Neural cell (in vitro differentiated cells): ENCODE results near the gene TRPM3.

Experiments
- EZH2 ChIP-seq: fragments of 200-600, 300-800 bp; shearing (Covaris generic), sonication (generic); IDR thresholded peaks from 2 replicates; pipeline ENCODE4 v1.6.1; 2014; ENCODE audit warnings: antibody characterized with exemption, low read length, borderline replicate concordance, mild to moderate bottlenecking; ENCODE audit not compliant: insufficient read depth, poor library complexity, severe bottlenecking
- MXI1 ChIP-seq: fragments of 450-650 bp; conservative IDR thresholded peaks from 2 replicates; pipeline ENCODE4 v1.6.1; 2014; ENCODE audit warnings: antibody characterized with exemption, mild to moderate bottlenecking; ENCODE audit not compliant: poor library complexity, severe bottlenecking
- TF ChIP-seq, protein P1 (sequence below): fragments of 450-650 bp; IDR thresholded peaks from 2 replicates; pipeline ENCODE4 v1.5.1; 2014; ENCODE audit warnings: antibody characterized with exemption, mild to moderate bottlenecking, moderate library complexity; ENCODE audit not compliant: poor library complexity, severe bottlenecking

DNA sequence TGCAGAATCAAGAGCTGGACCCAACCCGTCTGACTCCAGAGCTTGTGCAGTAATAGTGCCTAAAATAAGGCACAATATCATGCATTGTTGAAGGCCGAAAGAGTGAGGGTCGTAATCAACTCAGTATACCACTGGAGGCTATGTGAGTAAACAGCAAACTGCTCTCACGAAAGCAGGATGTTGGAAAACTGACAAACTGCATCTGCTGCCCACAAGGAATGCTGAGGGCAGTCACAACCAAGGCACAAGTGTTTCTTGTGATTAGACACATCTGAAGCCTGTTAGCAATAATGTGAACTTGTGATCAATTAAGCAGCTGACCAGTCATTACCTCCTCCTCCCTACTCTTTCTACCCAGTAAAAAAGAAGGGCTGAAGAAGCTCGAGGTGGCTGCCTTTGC is 48.8 kb downstream of the TRPM3 start:
- TF ChIP-seq, protein P1, sequence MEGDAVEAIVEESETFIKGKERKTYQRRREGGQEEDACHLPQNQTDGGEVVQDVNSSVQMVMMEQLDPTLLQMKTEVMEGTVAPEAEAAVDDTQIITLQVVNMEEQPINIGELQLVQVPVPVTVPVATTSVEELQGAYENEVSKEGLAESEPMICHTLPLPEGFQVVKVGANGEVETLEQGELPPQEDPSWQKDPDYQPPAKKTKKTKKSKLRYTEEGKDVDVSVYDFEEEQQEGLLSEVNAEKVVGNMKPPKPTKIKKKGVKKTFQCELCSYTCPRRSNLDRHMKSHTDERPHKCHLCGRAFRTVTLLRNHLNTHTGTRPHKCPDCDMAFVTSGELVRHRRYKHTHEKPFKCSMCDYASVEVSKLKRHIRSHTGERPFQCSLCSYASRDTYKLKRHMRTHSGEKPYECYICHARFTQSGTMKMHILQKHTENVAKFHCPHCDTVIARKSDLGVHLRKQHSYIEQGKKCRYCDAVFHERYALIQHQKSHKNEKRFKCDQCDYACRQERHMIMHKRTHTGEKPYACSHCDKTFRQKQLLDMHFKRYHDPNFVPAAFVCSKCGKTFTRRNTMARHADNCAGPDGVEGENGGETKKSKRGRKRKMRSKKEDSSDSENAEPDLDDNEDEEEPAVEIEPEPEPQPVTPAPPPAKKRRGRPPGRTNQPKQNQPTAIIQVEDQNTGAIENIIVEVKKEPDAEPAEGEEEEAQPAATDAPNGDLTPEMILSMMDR = no peak
- TF ChIP-seq MXI1 (no peak), EZH2 (no peak)
